ENCODE measurements around the gene CNPY3.
"Not testable (repeated sequence)": the region's sequence is repeated elsewhere in the genome, so short reads cannot be mapped to it uniquely, and the experiment has no call there.

Gene CNPY3

GRCh38 chr6:42889815-42890214 is 39.5 kb upstream of the CNPY3 start:
- TF ChIP-seq EZH2phosphoT487 (IDR thresholded peaks at IDR 0.05; ENCODE audit: low read depth) (no peak), CTCF (IDR thresholded peaks at IDR 0.05; ENCODE audit: low read depth, low read length) (no peak)
- Histone ChIP-seq H3K27ac (ENCODE audit: low read length) (peak overlapping the region; percentile 82), H3K27me3 (ENCODE audit: low read depth, low read length) (no peaks in the 10 kb centered on the region), H4K20me1 (ENCODE audit: insufficient read depth, low read length) (no peaks in the 10 kb centered on the region), H3K9ac (ENCODE audit: low read length) (peak overlapping the region; percentile 83), H3K9me3 (ENCODE audit: insufficient read depth, low read length) (no peaks in the 10 kb centered on the region), H3K79me2 (ENCODE audit: low read length) (peaks cover 15% of the 10 kb centered on the region), H3K4me3 (ENCODE audit: low read length) (peak overlapping the region; percentile 86), H3K4me2 (ENCODE audit: low read length) (peak overlapping the region; percentile 94), H3K36me3 (replicated peaks; ENCODE audit: low read depth, low read length) (peaks cover 11% of the 10 kb centered on the region), H2AFZ (ENCODE audit: low read depth, low read length) (no peak overlapping the region), H3K4me1 (ENCODE audit: low read length) (peaks cover 28% of the 10 kb centered on the region)

GRCh38 chr6:42890311-42891198 is 38.7 kb upstream of the CNPY3 start:
- Histone ChIP-seq H3K4me2 (ENCODE audit: low read length) (peak overlapping the region; percentile 94), H3K27ac (ENCODE audit: low read length) (peak overlapping the region; percentile 82), H3K27me3 (ENCODE audit: low read depth, low read length) (no peaks in the 10 kb centered on the region), H3K79me2 (ENCODE audit: low read length) (peaks cover 11% of the 10 kb centered on the region; the same call in 1 of the 2 replicates), H3K9ac (ENCODE audit: low read length) (peak overlapping the region; percentile 83), H3K4me1 (ENCODE audit: low read length) (peaks cover 28% of the 10 kb centered on the region), H3K9me3 (ENCODE audit: insufficient read depth, low read length) (no peaks in the 10 kb centered on the region), H2AFZ (ENCODE audit: low read depth, low read length) (peak overlapping the region; percentile 79), H3K4me3 (ENCODE audit: low read length) (peak overlapping the region; percentile 86), H4K20me1 (ENCODE audit: insufficient read depth, low read length) (no peaks in the 10 kb centered on the region), H3K36me3 (replicated peaks; ENCODE audit: low read depth, low read length) (peaks cover 6% of the 10 kb centered on the region)
- no peak for TF ChIP-seq EZH2phosphoT487 (IDR thresholded peaks at IDR 0.05; ENCODE audit: low read depth)
- TF ChIP-seq CTCF (IDR thresholded peaks at IDR 0.05; ENCODE audit: low read depth, low read length): no peak

GRCh38 chr6:42891199-42891722 is 38.0 kb upstream of the CNPY3 start:
- peak overlapping the region; percentile 94 for H3K4me2 ChIP-seq (ENCODE audit: low read length)
- no peak for TF ChIP-seq CTCF (IDR thresholded peaks at IDR 0.05; ENCODE audit: low read depth, low read length)
- TF ChIP-seq EZH2phosphoT487 (IDR thresholded peaks at IDR 0.05; ENCODE audit: low read depth): no peak
- no peaks in the 10 kb centered on the region for H3K9me3 ChIP-seq (ENCODE audit: insufficient read depth, low read length)
- H3K79me2 ChIP-seq (ENCODE audit: low read length): peaks cover 6% of the 10 kb centered on the region; the same call in 1 of the 2 replicates
- peak overlapping the region; percentile 83 for H3K9ac ChIP-seq (ENCODE audit: low read length)
- no peaks in the 10 kb centered on the region for H4K20me1 ChIP-seq (ENCODE audit: insufficient read depth, low read length)
- H3K27me3 ChIP-seq (ENCODE audit: low read depth, low read length): no peaks in the 10 kb centered on the region
- peak overlapping the region; percentile 82 for H3K27ac ChIP-seq (ENCODE audit: low read length)
- H3K4me1 ChIP-seq (ENCODE audit: low read length): peaks cover 28% of the 10 kb centered on the region
- peak overlapping the region; percentile 79 for H2AFZ ChIP-seq (ENCODE audit: low read depth, low read length)
- peak overlapping the region; percentile 86 for H3K4me3 ChIP-seq (ENCODE audit: low read length)
- no peaks in the 10 kb centered on the region for H3K36me3 ChIP-seq (replicated peaks; ENCODE audit: low read depth, low read length)

- not testable (repeated sequence) for H3K9me3 ChIP-seq (ENCODE audit: insufficient read depth, low read length); H3K27me3 ChIP-seq (ENCODE audit: low read depth, low read length); H3K79me2 ChIP-seq (ENCODE audit: low read length); H4K20me1 ChIP-seq (ENCODE audit: insufficient read depth, low read length); H3K36me3 ChIP-seq (replicated peaks; ENCODE audit: low read depth, low read length)
- peaks cover 31% of the 10 kb centered on the region for H3K4me1 ChIP-seq (ENCODE audit: low read length)
- peak overlapping the region; percentile 22 for H3K4me3 ChIP-seq (ENCODE audit: low read length)
- H3K4me2 ChIP-seq (ENCODE audit: low read length): peak overlapping the region; percentile 68
- peak overlapping the region; percentile 50; the same call in 1 of the 2 replicates for H3K9ac ChIP-seq (ENCODE audit: low read length)
- H2AFZ ChIP-seq (ENCODE audit: low read depth, low read length): peak overlapping the region; percentile 68
- H3K27ac ChIP-seq (ENCODE audit: low read length): peak overlapping the region; percentile 57
Observed at GRCh38 chr6:42894041-42894828, 35.0 kb upstream of the CNPY3 start.

All from OCI-LY3 (cell line).